GM23248 (cell line): ENCODE results near the gene ERVH48-1. TPM values are rescaled to one million over a fixed set of nuclear protein-coding genes. Genes with fewer than 3 reads are reported as not detected.
"Not testable (repeated sequence)": the region's sequence is repeated elsewhere in the genome, so short reads cannot be mapped to it uniquely, and the experiment has no call there.

ENCODE experiments used
- DNase-seq: peaks from one replicate; pipeline ENCODE4 v3.0.0-alpha.2; 2015
- H2AFZ ChIP-seq: fragments of 200-600 bp; sonication (generic); 2 replicates; pipeline ENCODE4 v1.6.1; 2016; ENCODE audit warnings: antibody characterized with exemption
- H3F3A ChIP-seq: fragments of 200-600 bp; sonication (generic); 2 replicates; pipeline ENCODE4 v1.6.1; 2016; ENCODE audit warnings: mild to moderate bottlenecking, antibody characterized with exemption, mixed run types; ENCODE audit not compliant: insufficient read depth
- H3K27ac ChIP-seq: fragments of 200-600 bp; sonication (generic); 2 replicates; pipeline ENCODE4 v1.5.1; 2016; ENCODE audit warnings: mild to moderate bottlenecking
- H3K27me3 ChIP-seq: fragments of 200-600 bp; sonication (generic); replicated peaks from 2 replicates; pipeline ENCODE4 v1.6.1; 2016; ENCODE audit warnings: mild to moderate bottlenecking; ENCODE audit not compliant: insufficient read depth
- H3K36me3 ChIP-seq: fragments of 200-600 bp; sonication (generic); 2 replicates; pipeline ENCODE4 v1.6.1; 2016; ENCODE audit warnings: low read depth, mild to moderate bottlenecking
- H3K4me1 ChIP-seq: fragments of 200-600 bp; sonication (generic); 2 replicates; pipeline ENCODE4 v1.6.1; 2016; ENCODE audit warnings: mild to moderate bottlenecking; ENCODE audit not compliant: insufficient read depth
- H3K4me2 ChIP-seq: fragments of 200-600 bp; sonication (generic); one replicate; pipeline ENCODE4 v1.6.1; 2016; ENCODE audit warnings: mild to moderate bottlenecking; ENCODE audit not compliant: unreplicated experiment
- H3K4me3 ChIP-seq: fragments of 200-600 bp; sonication (generic); 2 replicates; pipeline ENCODE4 v1.5.1; 2016; ENCODE audit warnings: mild to moderate bottlenecking
- H3K79me2 ChIP-seq: fragments of 200-600 bp; sonication (generic); 2 replicates; pipeline ENCODE4 v1.6.1; 2016; ENCODE audit warnings: mild to moderate bottlenecking; ENCODE audit not compliant: insufficient read depth
- H3K9ac ChIP-seq: fragments of 200-600 bp; sonication (generic); 2 replicates; pipeline ENCODE4 v1.6.1; 2016; ENCODE audit warnings: mild to moderate bottlenecking
- H3K9me2 ChIP-seq: fragments of 200-600 bp; sonication (generic); 2 replicates; pipeline ENCODE4 v1.6.1; 2016; ENCODE audit warnings: mixed run types, mild to moderate bottlenecking, moderate library complexity; ENCODE audit not compliant: insufficient read depth
- H3K9me3 ChIP-seq: fragments of 200-600 bp; sonication (generic); one replicate; pipeline ENCODE4 v1.6.1; 2017; ENCODE audit warnings: low read depth
- H4K20me1 ChIP-seq: fragments of 200-600 bp; sonication (generic); 2 replicates; pipeline ENCODE4 v1.6.0; 2016; ENCODE audit not compliant: insufficient read depth
- EZH2 ChIP-seq: fragments of 200-600 bp; sonication (generic); IDR thresholded peaks from 2 replicates; pipeline ENCODE4 v1.6.1; 2018; ENCODE audit warnings: antibody characterized with exemption, mild to moderate bottlenecking; ENCODE audit not compliant: insufficient read depth, poor library complexity, severe bottlenecking
- EZH2phosphoT487 ChIP-seq: fragments of 200-600 bp; sonication (generic); IDR thresholded peaks from 2 replicates; pipeline ENCODE4 v1.6.1; 2018; ENCODE audit warnings: antibody characterized with exemption, moderate library complexity, mild to moderate bottlenecking, low read depth; ENCODE audit not compliant: insufficient read depth
- WGBS, 2 experiments: methylation state at CpG; one replicate each; pipeline ENCODE4 v1.1.6; 2015 to 2017; ENCODE audit warnings: low lambda C conversion rate in 2 of 2, low coverage in 1 of 2; ENCODE audit errors: missing lambda C conversion rate in 2 of 2; 5-methylcytosine and 5-hydroxymethylcytosine counted together
- in situ Hi-C: fragments of 300-500 bp; cut with MboI; formaldehyde crosslinking; loops from 2 replicates; pipeline ENCODE4 v1.15.0; 2020
- polyA plus RNA-seq: library from polyadenylated mRNA; unstranded; fragments of >200 nt; fragmentation: Nextera tagmentation; extraction: Ambion mirVana; gene quantifications from 2 replicates; pipeline ENCODE4 v1.2.1, GENCODE V29; 2016
- total RNA-seq: library from RNA; depleted of rRNA; stranded (reverse); fragments of >200 nt; shearing (Covaris generic); gene quantifications from 2 replicates; pipeline ENCODE4 v1.2.3, GENCODE V29; 2014

Gene ERVH48-1
- total and polyA plus RNA-seq, 2 experiments from 2014 or later = not detected

GRCh38 chr21:42922918-42923317 lies 2.5 kb downstream of the ERVH48-1 start:
- TF ChIP-seq EZH2 (no peak), EZH2phosphoT487 (no peak)
- WGBS, 2 experiments = 84 to 93% methylated on average over 14 to 18 of the region's 18 CpGs
- H3K9me2 ChIP-seq = no peaks in the 10 kb centered on the region

GRCh38 chr21:42921927-42922326 lies 3.5 kb downstream of the ERVH48-1 start:
- WGBS, 2 experiments = 82 to 88% methylated on average over 4 of the region's 4 CpGs
- Histone ChIP-seq H3K4me2 (no peak overlapping the region), H4K20me1 (no peaks in the 10 kb centered on the region), H3K9me2 (no peaks in the 10 kb centered on the region), H3F3A (no peaks in the 10 kb centered on the region), H3K79me2 (no peaks in the 10 kb centered on the region), H3K9me3 (no peaks in the 10 kb centered on the region), H3K4me1 (no peaks in the 10 kb centered on the region), H2AFZ (no peak overlapping the region), H3K27ac (no peak overlapping the region), H3K27me3 (no peaks in the 10 kb centered on the region), H3K36me3 (no peaks in the 10 kb centered on the region), H3K4me3 (no peak overlapping the region), H3K9ac (no peak overlapping the region)
- in situ Hi-C loops = no loop called here
- TF ChIP-seq EZH2 = no peak
- TF ChIP-seq EZH2phosphoT487 = no peak
- no peak for DNase-seq

More at GRCh38 chr21:42922918-42923317, 2.5 kb downstream of the ERVH48-1 start:
- in situ Hi-C loops = no loop called here
- H3K4me2 ChIP-seq = no peak overlapping the region
- H3K9me3 ChIP-seq = no peaks in the 10 kb centered on the region
- H3K4me1 ChIP-seq = no peaks in the 10 kb centered on the region
- no peak overlapping the region for H3K4me3 ChIP-seq
- H3K79me2 ChIP-seq = no peaks in the 10 kb centered on the region
- no peak for DNase-seq
- H3K27me3 ChIP-seq = no peaks in the 10 kb centered on the region
- H3K36me3 ChIP-seq = no peaks in the 10 kb centered on the region
- H3K27ac ChIP-seq = no peak overlapping the region
- no peak overlapping the region for H3K9ac ChIP-seq
- no peak overlapping the region for H2AFZ ChIP-seq
- H3F3A ChIP-seq = no peaks in the 10 kb centered on the region
- H4K20me1 ChIP-seq = no peaks in the 10 kb centered on the region

GRCh38 chr21:42918291-42918690 lies 7.1 kb downstream of the ERVH48-1 start:
- Histone ChIP-seq H3K9me2 (no peaks in the 10 kb centered on the region), H3K4me3 (no peak overlapping the region), H2AFZ (no peak overlapping the region), H4K20me1 (no peaks in the 10 kb centered on the region), H3F3A (0 out of 2 replicates have a peak, but pooled peaks cover 5% of the 10 kb centered on the region), H3K79me2 (no peaks in the 10 kb centered on the region), H3K27me3 (no peaks in the 10 kb centered on the region), H3K36me3 (no peaks in the 10 kb centered on the region), H3K9ac (no peak overlapping the region), H3K4me1 (peaks cover 9% of the 10 kb centered on the region), H3K4me2 (no peak overlapping the region), H3K27ac (no peak overlapping the region), H3K9me3 (no peaks in the 10 kb centered on the region)
- no peak for DNase-seq
- TF ChIP-seq EZH2phosphoT487 = no peak
- in situ Hi-C loops = no loop called here
- WGBS, 2 experiments = 96 to 97% methylated on average over 6 of the region's 6 CpGs

GRCh38 chr21:42913476-42913875 lies 12.0 kb downstream of the ERVH48-1 start:
- no peak overlapping the region for H2AFZ ChIP-seq
- DNase-seq = no peak
- no peaks in the 10 kb centered on the region for H4K20me1 ChIP-seq
- 59 to 66% methylated on average over 7 of the region's 7 CpGs for WGBS, 2 experiments
- no peaks in the 10 kb centered on the region for H3K79me2 ChIP-seq
- H3K4me2 ChIP-seq = no peak overlapping the region
- H3K9ac ChIP-seq = no peak overlapping the region
- TF ChIP-seq EZH2 (no peak), EZH2phosphoT487 (no peak)
- H3K4me1 ChIP-seq = peaks cover 9% of the 10 kb centered on the region
- no peaks in the 10 kb centered on the region for H3K27me3 ChIP-seq
- in situ Hi-C loops = no loop called here
- no peaks in the 10 kb centered on the region for H3K9me3 ChIP-seq
- H3F3A ChIP-seq = 0 out of 2 replicates have a peak, but pooled peaks cover 5% of the 10 kb centered on the region
- no peak overlapping the region for H3K27ac ChIP-seq
- H3K4me3 ChIP-seq = no peak overlapping the region
- peaks cover 26% of the 10 kb centered on the region for H3K36me3 ChIP-seq
- H3K9me2 ChIP-seq = no peaks in the 10 kb centered on the region

- in situ Hi-C loops, H3K4me2 ChIP-seq, DNase-seq, H3K4me3 ChIP-seq, H3K27me3 ChIP-seq, H3K9ac ChIP-seq, H3K27ac ChIP-seq, H3K79me2 ChIP-seq, H3F3A ChIP-seq, H3K9me2 ChIP-seq, H2AFZ ChIP-seq, H3K4me1 ChIP-seq, H3K9me3 ChIP-seq, H4K20me1 ChIP-seq: not testable (repeated sequence)
- peaks cover 27% of the 10 kb centered on the region for H3K36me3 ChIP-seq
- 97 to 98% methylated on average over 6 of the region's 6 CpGs for WGBS, 2 experiments
Measured at GRCh38 chr21:42911920-42912319, 13.5 kb downstream of the ERVH48-1 start.

GRCh38 chr21:42908484-42908883 lies 16.9 kb downstream of the ERVH48-1 start:
- in situ Hi-C loops, H3K4me3 ChIP-seq, H3K4me1 ChIP-seq, H3K27ac ChIP-seq, H3K9me3 ChIP-seq, H3K27me3 ChIP-seq, H2AFZ ChIP-seq, H3F3A ChIP-seq, H3K4me2 ChIP-seq, DNase-seq, H3K9ac ChIP-seq, H3K9me2 ChIP-seq, H4K20me1 ChIP-seq: not testable (repeated sequence)
- WGBS, 2 experiments = 96 to 99% methylated on average over 8 to 9 of the region's 9 CpGs
- H3K36me3 ChIP-seq = peaks cover 48% of the 10 kb centered on the region
- H3K79me2 ChIP-seq = peaks cover 30% of the 10 kb centered on the region
